Breast epithelium (tissue), 3 donors: ENCODE results near the gene NCS1.

ENCODE experiments used
- POLR2A ChIP-seq: fragments of 450-650 bp; IDR thresholded peaks from one replicate; pipeline ENCODE4 v1.6.1; 2016; ENCODE audit warnings: antibody characterized with exemption, mild to moderate bottlenecking, moderate library complexity
- POLR2AphosphoS5 ChIP-seq, 3 donors: sonication (generic); formaldehyde crosslinking; IDR thresholded peaks; one replicate each; pipeline ENCODE4 v1.6.1; 2017; ENCODE audit warnings: antibody characterized with exemption in 3 of 3
- TF ChIP-seq, protein P1 (sequence below), 3 donors: fragments of 450-650 bp; IDR thresholded peaks; one replicate each; pipeline ENCODE4 v1.5.1; 2016 to 2017; ENCODE audit warnings: antibody characterized with exemption in 3 of 3, mild to moderate bottlenecking in 3 of 3, moderate library complexity in 3 of 3

DNA sequence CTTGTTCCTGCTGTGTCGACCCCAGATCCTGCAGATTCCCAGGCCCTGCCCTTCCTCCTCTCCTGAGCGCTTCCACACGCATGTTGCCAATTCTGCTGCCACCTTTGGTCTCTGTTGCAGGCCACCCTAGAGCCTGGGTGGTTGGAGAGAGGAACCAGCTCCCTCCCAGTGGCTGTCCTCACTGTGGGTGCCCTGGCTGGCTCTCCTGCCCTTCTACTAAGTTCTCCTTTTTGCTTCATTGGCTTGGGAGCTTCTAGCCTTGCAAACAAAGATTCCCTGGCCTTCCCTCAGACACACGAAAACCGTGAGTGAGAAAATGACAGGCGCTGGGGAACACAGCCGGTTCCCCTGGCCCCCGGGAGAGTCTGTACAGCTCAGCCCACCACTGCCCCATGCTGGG is 14.2 kb upstream of the NCS1 start:
- TF ChIP-seq, protein P1, sequence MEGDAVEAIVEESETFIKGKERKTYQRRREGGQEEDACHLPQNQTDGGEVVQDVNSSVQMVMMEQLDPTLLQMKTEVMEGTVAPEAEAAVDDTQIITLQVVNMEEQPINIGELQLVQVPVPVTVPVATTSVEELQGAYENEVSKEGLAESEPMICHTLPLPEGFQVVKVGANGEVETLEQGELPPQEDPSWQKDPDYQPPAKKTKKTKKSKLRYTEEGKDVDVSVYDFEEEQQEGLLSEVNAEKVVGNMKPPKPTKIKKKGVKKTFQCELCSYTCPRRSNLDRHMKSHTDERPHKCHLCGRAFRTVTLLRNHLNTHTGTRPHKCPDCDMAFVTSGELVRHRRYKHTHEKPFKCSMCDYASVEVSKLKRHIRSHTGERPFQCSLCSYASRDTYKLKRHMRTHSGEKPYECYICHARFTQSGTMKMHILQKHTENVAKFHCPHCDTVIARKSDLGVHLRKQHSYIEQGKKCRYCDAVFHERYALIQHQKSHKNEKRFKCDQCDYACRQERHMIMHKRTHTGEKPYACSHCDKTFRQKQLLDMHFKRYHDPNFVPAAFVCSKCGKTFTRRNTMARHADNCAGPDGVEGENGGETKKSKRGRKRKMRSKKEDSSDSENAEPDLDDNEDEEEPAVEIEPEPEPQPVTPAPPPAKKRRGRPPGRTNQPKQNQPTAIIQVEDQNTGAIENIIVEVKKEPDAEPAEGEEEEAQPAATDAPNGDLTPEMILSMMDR (IDR thresholded peaks at IDR 0.05): no peak
- TF ChIP-seq POLR2AphosphoS5 (IDR thresholded peaks at IDR 0.05) (no peak), POLR2A (no peak)
